ENCODE data around the gene TARS3. TPM values are rescaled to one million over a fixed set of nuclear protein-coding genes. Genes with fewer than 3 reads are reported as not detected.
"Not testable (repeated sequence)": the region's sequence is repeated elsewhere in the genome, so short reads cannot be mapped to it uniquely, and the experiment has no call there.

TARS3 gene
- total and polyA plus RNA-seq, 2 donors = 11.0 to 31.2 TPM

DNA sequence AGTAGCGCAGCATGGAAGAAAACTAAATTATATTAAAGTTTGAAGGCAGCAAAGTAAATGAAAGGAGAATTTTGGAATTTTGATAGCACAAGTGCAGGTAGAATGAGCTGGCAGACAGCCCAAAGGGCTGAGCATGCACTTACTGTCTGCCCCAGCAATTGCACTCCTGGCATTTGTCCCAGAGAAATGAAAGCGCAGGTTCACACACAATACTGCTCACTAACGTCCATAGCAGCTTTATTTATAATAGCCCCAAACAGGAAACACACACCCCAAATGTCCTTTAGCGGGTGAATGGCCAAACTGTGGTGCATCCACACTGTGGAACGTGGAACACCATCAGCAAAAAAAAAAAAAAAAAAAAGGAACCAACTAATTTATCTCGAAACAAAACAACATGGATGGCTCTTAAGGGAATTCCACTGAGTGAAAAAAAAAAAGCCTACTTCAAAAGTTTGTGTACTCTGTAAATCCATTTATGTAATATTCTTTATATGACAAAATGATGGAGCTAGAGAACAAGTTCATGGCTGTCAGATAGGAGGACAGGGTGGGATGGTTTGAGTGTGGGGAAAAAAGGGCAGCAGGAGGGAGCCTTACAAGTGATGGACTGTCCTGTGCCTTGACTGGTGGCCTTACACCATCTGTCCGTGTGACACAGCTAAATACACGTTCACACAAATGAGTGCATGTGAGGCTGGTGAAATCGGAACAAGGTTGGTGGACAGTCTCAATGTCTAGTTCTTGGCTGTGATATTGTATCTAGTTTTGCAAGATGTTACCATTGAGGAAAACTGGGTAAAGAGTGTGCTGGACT, 66.1 kb downstream of the TARS3 start:
- WGBS = 79% methylated on average over 9 of the region's 9 CpGs
- H3K27ac ChIP-seq (ENCODE audit: low read depth) = no peak overlapping the region
- no peak for DNase-seq (ENCODE audit: extremely low spot score)
- H3K4me3 ChIP-seq (ENCODE audit: low read depth, low read length) = no peak overlapping the region
- no peaks in the 10 kb centered on the region for H3K4me1 ChIP-seq (ENCODE audit: insufficient read depth)
- no peaks in the 10 kb centered on the region for H3K36me3 ChIP-seq (ENCODE audit: insufficient read depth)

DNA sequence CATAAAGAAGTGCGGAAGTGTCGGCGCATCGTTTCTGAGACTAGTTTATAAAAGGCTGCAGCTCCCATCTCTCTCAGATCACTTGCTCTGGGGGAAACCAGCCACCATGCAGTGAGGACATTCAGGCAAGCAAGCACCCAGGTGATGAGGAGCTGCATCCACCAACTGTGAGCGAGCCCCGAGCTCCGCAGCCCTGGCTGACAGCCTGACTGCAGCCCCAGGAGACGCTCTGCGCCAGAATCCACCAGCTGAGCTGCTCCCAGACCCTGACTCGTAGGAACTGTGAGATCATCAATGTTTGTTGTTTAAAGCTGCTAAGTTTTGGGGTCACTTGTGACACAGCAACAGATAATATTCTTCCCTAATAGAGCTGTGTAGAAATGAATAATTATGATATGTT, 67.1 kb downstream of the TARS3 start:
- Histone ChIP-seq H3K4me3 (ENCODE audit: low read depth, low read length) (no peak overlapping the region), H3K36me3 (ENCODE audit: insufficient read depth) (no peaks in the 10 kb centered on the region), H3K27ac (ENCODE audit: low read depth) (no peak overlapping the region), H3K4me1 (ENCODE audit: insufficient read depth) (no peaks in the 10 kb centered on the region)
- no peak for DNase-seq (ENCODE audit: extremely low spot score)
- 88% methylated on average over 10 of the region's 10 CpGs for WGBS

DNA sequence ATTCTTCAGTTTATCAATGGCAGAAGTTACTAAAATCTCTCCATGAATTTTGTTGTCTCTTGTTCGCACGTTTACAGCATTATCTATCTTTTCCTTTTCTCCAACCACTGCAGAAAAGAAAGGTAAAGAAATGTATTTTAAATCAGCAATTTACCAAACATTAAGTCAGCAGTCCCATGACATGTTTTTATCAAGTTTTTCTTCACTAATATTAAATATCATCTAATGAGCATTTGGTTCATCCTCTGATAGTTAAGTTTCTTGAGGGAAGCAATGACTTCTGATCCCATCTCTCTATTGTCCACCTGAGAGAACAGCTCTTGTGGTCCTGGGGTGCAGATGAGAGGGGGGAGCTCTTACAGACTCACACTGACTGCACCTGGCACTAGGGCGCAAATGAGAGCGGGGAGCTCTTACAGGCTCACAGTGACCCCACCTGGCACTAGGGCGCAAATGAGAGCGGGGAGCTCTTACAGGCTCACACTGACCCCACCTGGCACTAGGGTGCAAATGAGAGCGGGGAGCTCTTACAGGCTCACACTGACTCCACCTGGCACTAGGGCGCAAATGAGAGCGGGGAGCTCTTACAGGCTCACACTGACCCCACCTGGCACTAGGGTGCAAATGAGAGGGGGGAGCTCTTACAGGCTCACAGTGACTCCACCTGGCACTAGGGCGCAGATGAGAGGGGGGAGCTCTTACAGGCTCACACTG, 69.5 kb downstream of the TARS3 start:
- not testable (repeated sequence) for DNase-seq (ENCODE audit: extremely low spot score); H3K4me1 ChIP-seq (ENCODE audit: insufficient read depth); H3K36me3 ChIP-seq (ENCODE audit: insufficient read depth); H3K4me3 ChIP-seq (ENCODE audit: low read depth, low read length); H3K27ac ChIP-seq (ENCODE audit: low read depth)
- 81% methylated on average over 10 of the region's 10 CpGs for WGBS

DNA sequence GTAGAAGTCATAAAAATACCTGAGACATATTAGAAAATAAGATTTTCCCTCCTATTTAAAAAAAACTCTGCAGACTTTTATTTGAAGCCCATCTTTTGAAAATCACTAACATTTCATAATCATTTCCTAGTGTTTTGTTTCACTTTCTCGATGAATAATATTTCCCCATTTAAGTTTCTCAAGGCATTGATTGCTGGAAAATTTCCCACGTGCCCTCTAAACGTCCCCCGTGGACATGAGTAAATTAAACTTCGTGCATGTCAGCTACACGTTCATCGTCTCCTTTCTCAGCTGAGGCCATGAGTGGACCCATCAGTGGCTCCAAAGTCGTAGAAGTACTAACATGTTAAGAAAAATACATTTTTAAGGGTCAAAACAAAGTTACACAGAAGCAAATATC, 70.1 kb downstream of the TARS3 start:
- Histone ChIP-seq H3K36me3 (ENCODE audit: insufficient read depth) (peaks cover 3% of the 10 kb centered on the region), H3K4me3 (ENCODE audit: low read depth, low read length) (no peak overlapping the region), H3K4me1 (ENCODE audit: insufficient read depth) (no peaks in the 10 kb centered on the region), H3K27ac (ENCODE audit: low read depth) (no peak overlapping the region)
- 74% methylated on average over 8 of the region's 8 CpGs for WGBS
- no peak for DNase-seq (ENCODE audit: extremely low spot score)

DNA sequence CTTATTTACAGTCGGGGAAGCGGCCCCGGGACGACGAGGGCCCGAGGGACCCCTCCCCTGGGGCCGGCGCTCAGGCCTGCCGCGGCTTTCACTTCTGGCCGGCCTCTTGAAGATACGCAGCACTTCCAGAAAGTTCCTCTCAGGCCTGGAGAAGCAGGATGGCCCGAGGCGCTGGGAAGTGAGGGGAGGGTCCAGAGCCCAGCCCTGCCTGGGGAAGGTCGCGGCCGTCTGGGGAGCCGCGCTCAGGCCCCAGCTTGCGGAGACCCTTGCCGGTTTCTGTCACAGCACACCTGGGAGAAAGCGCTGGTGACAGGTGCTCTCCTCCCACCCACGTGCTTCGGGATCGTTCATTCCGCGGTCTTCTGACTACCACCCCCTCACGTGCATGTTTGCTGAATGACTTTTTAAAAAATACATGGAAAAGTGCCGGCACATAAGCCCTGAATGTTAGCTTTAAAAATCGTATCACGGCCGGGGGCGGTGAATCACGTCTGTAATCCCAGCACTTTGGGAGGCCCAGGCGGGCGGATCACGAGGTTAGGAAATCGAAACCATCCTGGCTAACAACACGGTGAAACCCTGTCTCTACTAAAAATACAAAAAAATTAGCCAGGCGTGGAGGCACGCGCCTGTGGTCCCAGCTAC, 71.4 kb downstream of the TARS3 start:
- peak overlapping the region; percentile 96 for H3K27ac ChIP-seq (ENCODE audit: low read depth)
- peak overlapping the region; percentile 88 for H3K4me3 ChIP-seq (ENCODE audit: low read depth, low read length)
- WGBS = 31% methylated on average over 42 of the region's 42 CpGs
- peaks cover 3% of the 10 kb centered on the region for H3K36me3 ChIP-seq (ENCODE audit: insufficient read depth)
- no peak for DNase-seq (ENCODE audit: extremely low spot score)
- H3K4me1 ChIP-seq (ENCODE audit: insufficient read depth) = no peaks in the 10 kb centered on the region

DNA sequence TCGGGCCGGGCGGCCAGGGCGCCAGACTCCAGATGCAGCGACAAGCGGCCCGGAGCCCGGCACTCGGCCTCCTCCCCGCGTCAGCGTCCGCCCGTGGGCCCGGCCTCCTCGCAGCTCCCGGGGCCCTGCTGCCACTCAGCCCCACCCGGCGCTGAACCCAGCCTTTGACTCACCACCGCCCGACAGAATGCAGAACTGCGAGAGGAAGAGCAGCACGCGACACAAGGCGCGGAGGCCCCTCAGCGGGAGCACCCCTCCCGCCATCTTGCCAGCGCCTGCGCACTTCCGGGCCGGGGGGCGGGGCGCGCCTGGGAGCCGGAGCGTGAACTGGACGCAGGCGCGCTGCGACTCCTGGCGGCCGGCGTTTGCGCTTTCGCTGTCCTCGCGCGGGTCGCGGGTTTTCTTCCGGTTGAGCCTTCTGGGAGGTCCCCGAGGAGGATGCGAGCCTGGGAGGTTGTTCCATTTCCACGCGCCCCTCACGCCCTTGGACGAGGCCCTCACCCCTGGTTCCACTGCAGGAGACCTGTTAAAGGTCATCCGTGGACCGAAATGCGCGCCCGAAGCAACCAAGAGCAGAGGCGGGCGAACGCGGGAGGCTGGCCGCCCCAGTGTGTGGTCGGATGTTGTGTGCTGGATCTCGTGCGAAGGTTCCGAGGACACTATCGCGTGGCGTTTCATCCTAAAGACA, 72.0 kb downstream of the TARS3 start, which contains the start of gene TM2D3:
TM2D3 (minus strand) TSS at position 284 of the 688 bp plus-strand sequence; CDS start at position 264, 20 bp downstream.
- H3K27ac ChIP-seq (ENCODE audit: low read depth) = peak within 1 kb of the TSS; percentile 96
- H3K36me3 ChIP-seq (ENCODE audit: insufficient read depth) = peaks cover 3% of the 10 kb centered on the region
- peak within 1 kb of the TSS; percentile 88 for H3K4me3 ChIP-seq (ENCODE audit: low read depth, low read length)
- peak; percentile 76 for DNase-seq (ENCODE audit: extremely low spot score)
- no peaks in the 10 kb centered on the region for H3K4me1 ChIP-seq (ENCODE audit: insufficient read depth)
- WGBS = under 1% methylated on average over 75 of the region's 75 CpGs

DNA sequence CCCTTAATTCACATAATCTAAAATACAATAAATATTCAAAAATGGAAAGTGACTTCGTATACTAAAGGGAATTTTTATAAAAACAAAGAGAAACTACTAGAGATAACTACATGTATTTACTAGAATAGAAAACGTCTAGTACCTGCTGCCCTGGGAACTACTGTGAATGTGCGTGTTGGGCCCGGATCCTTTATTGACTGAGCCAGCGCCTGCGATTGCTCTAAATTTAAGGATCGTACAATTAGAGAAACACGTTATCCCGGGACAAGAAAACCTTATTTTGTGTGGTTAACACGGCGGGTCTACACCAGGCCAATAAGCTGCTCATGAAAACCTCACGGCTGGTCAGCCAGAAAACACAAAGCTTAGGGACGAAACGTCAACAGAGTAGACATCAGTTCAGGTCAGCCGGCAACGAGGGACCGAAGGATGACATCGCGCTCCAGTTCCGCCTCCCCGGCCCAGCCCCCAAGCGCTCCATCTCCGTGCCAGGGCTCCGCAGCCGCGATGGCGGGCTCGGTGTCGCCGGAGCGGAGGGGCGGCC, 72.6 kb downstream of the TARS3 start:
- Histone ChIP-seq H3K4me1 (ENCODE audit: insufficient read depth) (no peaks in the 10 kb centered on the region), H3K4me3 (ENCODE audit: low read depth, low read length) (peak overlapping the region; percentile 88), H3K27ac (ENCODE audit: low read depth) (peak overlapping the region; percentile 96), H3K36me3 (ENCODE audit: insufficient read depth) (peaks cover 3% of the 10 kb centered on the region)
- no peak for DNase-seq (ENCODE audit: extremely low spot score)
- under 1% methylated on average over 32 of the region's 32 CpGs for WGBS

DNA sequence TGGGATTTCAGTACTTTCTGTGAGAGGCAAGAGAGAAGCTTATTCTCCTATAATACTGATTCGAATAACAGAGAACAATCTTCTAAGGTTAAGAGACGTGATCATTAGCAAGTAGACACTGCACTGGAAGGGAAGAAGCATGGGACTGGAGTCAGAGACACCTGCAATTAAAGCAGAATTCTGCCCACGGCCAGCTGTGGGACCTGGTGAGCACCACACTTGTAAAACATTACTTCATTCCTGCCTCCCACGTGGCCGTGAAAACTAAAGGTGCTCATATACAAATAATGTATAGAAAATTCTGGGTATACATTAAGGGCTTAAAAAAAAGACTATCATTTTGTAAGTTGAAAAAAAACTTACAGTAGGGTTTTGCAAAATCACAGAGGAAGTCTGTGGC, 74.1 kb downstream of the TARS3 start:
- H3K4me1 ChIP-seq (ENCODE audit: insufficient read depth) = no peaks in the 10 kb centered on the region
- 67% methylated on average over 5 of the region's 5 CpGs for WGBS
- peaks cover 3% of the 10 kb centered on the region for H3K36me3 ChIP-seq (ENCODE audit: insufficient read depth)
- no peak overlapping the region for H3K27ac ChIP-seq (ENCODE audit: low read depth)
- DNase-seq (ENCODE audit: extremely low spot score) = no peak
- no peak overlapping the region for H3K4me3 ChIP-seq (ENCODE audit: low read depth, low read length)

DNA sequence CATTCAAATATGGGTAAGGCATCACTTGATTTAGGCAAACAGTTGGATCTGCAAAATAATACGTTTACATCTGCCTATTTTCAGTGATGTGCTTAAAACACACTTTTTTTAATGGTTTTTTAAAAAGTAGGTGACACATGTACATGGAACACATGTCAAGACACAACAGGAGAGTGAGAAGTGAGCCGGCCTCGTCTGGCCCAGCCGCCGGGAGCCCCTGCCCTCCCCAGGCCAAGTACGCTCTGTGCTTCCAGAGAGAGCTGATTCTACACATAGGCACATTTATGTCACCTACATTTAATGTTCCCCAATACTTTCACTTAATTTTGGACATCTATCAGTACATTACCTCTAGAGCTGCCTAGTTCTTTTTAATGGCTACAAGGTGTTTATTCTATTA, 75.9 kb downstream of the TARS3 start:
- Histone ChIP-seq H3K4me1 (ENCODE audit: insufficient read depth) (no peaks in the 10 kb centered on the region), H3K4me3 (ENCODE audit: low read depth, low read length) (no peak overlapping the region), H3K27ac (ENCODE audit: low read depth) (no peak overlapping the region), H3K36me3 (ENCODE audit: insufficient read depth) (peaks cover 3% of the 10 kb centered on the region)
- WGBS = 89% methylated on average over 6 of the region's 6 CpGs
- no peak for DNase-seq (ENCODE audit: extremely low spot score)

DNA sequence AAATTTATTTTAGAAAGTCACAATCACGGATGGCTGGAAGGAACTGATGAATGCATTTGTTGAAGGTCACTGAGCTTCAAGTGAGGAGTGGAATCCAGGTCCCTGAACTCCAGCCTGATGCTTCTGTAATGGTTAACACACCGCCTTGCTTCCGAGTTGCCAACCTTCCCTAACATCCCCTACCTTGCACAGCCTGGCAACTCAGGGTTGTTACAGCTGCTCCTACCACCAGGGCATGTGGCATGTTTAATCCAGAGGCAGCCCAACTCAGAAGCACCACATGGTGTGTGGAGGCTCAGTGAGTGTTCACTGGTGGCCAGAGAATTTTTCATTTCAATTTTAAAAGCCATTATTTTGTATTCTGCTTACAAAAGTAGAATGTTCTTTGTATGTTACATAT, 77.0 kb downstream of the TARS3 start:
- Histone ChIP-seq H3K4me1 (ENCODE audit: insufficient read depth) (no peaks in the 10 kb centered on the region), H3K4me3 (ENCODE audit: low read depth, low read length) (no peak overlapping the region), H3K36me3 (ENCODE audit: insufficient read depth) (peaks cover 3% of the 10 kb centered on the region), H3K27ac (ENCODE audit: low read depth) (no peak overlapping the region)
- WGBS = 76% methylated on average over 3 of the region's 3 CpGs
- DNase-seq (ENCODE audit: extremely low spot score) = no peak

DNA sequence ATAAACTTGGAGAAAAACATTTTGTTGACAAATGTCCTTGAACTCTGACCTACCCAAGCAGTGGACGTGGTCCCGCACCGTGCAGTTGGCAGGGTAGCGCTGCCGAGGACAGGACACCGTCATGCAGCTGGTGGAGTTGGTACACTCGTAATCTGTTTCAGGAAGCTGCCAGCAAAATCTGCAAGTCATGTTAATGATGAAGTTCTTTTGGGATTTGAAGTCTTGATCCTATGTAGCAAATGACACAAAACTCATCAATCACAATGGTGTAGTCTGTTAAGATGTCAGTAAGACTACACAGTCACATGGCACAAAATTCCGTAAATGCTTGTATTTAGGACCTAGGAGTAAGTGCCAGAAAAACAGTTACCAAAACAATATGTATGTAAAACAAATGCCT, 77.6 kb downstream of the TARS3 start:
- no peak for DNase-seq (ENCODE audit: extremely low spot score)
- Histone ChIP-seq H3K4me1 (ENCODE audit: insufficient read depth) (no peaks in the 10 kb centered on the region), H3K27ac (ENCODE audit: low read depth) (no peak overlapping the region), H3K4me3 (ENCODE audit: low read depth, low read length) (no peak overlapping the region), H3K36me3 (ENCODE audit: insufficient read depth) (peaks cover 3% of the 10 kb centered on the region)
- WGBS = 73% methylated on average over 8 of the region's 8 CpGs

DNA sequence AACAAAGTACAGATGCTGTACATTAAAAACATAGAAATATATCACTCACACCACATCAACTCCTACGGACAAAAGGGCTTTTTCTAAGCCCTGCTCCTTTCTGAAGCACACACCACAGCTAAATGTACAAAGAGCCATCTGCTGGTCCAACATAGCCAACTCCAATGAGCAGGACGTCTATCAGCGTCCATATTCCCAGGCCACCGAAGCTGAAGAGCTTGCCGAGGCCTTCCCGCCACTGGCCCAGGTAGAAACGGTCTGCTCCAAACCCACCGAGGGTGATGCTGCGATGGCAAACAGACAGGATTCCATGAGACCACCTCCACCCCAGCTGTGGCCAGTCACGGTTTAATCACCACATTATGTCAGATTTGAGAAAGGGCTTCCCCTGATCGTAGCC, 81.9 kb downstream of the TARS3 start:
- peaks cover 2% of the 10 kb centered on the region for H3K4me1 ChIP-seq (ENCODE audit: insufficient read depth)
- H3K27ac ChIP-seq (ENCODE audit: low read depth) = no peak overlapping the region
- H3K4me3 ChIP-seq (ENCODE audit: low read depth, low read length) = no peak overlapping the region
- WGBS = 63% methylated on average over 11 of the region's 11 CpGs
- H3K36me3 ChIP-seq (ENCODE audit: insufficient read depth) = no peaks in the 10 kb centered on the region
- DNase-seq (ENCODE audit: extremely low spot score) = no peak

DNA sequence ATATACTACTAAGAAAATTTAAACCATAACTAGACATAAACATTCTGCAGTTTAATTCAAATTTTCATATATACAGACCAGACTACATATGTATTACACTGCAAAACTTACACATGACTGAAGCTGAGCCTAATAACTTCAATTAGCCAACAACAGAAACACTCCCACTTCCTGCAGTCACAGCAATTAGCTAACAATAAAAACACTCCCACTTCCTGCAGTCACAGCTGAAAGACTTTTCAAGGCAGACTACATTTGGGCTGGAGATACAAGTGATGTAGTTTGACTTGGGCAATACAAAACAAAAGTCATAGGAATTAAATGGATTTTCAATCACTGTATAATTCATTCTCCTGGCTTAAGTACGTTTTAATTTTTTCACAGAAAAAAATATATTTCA, 82.4 kb downstream of the TARS3 start:
- H3K4me3 ChIP-seq (ENCODE audit: low read depth, low read length) = no peak overlapping the region
- no peak overlapping the region for H3K27ac ChIP-seq (ENCODE audit: low read depth)
- WGBS = 65% methylated on average over 1 of the region's 1 CpG
- no peaks in the 10 kb centered on the region for H3K36me3 ChIP-seq (ENCODE audit: insufficient read depth)
- DNase-seq (ENCODE audit: extremely low spot score) = no peak
- H3K4me1 ChIP-seq (ENCODE audit: insufficient read depth) = peaks cover 2% of the 10 kb centered on the region

All from urinary bladder (tissue), 4 donors.